A549 treated with Mapracorat at 1 μM for 4 hours (cell line): ENCODE measurements around the gene ARL9. TPM values are rescaled to one million over a fixed set of nuclear protein-coding genes. Genes with fewer than 3 reads are reported as not detected.

Source experiments
- total RNA-seq: library from RNA; stranded (reverse); fragments of 200-300 nt; extraction: Qiagen RNA extraction; gene quantifications from 5 replicates; pipeline ENCODE4 v1.2.3, GENCODE V29; 2022

Gene ARL9, protein sequence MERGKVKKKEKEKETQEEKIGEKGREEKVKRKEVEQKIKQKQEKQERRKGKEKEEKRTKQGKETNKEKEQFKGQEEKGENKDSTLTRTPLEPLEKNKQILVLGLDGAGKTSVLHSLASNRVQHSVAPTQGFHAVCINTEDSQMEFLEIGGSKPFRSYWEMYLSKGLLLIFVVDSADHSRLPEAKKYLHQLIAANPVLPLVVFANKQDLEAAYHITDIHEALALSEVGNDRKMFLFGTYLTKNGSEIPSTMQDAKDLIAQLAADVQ
- not detected in 5 replicates for total RNA-seq

DNA sequence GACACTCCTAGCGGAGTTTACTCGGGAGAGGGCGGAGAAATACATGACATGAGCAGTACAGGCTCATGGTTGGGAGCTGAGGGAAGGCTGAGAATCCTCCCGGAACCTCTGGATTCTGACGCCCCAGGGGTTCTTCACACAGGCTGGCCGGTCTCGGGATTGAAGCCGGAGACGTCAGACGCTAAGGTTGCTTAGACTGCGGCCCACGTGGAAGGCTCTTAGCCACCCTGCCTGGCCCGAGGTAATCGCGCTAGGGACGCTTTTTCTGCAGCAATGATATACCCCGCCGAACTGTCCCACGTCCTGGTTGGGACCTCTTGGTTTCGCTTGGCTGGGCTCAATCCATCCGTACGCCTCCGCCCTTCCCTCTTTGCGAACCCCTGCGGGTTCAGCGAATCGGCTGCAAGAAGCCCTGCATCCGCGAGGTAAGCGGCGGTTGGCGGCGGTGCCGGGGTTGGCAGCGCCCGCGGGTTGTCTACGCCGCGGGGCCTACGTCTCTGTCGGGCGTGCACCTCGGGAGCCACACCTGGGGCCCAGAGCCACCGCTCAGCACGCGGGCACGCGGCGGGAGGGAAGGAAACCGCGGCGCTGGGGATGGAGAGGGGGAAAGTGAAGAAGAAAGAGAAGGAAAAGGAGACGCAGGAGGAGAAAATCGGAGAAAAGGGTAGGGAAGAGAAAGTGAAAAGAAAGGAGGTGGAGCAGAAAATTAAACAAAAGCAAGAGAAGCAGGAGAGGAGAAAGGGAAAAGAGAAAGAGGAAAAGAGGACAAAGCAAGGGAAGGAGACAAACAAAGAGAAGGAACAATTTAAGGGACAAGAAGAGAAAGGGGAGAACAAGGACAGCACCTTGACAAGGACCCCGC lies at the start of gene ARL9:
Gene ARL9, plus strand, starts transcription at position 523 of the 862 bp plus-strand sequence. Its CDS starts 72 bp downstream, at position 595.

DNA sequence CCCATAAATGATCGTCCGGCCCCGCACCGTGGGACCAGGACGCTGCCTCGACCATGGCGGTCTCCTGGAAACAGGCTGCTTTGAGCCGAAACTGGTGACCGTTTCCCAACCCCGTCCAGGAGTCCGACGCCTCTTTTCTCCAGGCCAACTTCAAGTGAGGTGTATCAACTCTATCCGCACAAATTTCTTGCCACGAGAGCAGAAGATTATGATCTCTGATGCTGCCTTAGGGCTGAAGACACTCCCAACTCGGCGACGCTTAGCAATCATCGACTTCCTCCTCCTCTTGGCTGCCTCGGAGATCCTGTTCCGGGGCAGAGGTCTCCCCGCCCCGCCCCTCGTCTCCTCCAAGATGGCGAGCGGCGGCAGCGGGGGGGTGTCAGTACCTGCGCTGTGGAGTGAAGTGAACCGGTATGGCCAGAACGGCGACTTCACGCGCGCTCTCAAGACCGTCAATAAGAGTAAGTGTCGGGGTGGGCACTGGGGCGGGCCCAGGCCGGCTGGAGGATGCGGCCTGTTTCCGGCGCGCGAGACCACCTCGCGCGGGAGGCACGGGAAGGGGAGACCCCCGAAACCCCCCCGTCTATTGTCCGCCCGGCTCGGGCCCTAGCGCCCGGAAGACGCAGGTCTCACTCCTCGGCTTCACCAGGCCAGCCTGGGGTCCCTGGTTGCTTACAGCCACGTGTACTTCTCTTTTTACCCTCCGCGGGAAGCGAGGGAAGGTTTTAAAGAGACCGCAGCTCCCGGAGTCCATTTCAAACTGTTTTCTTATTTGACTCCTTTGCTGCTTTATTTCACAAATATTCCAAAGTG lies 38.1 kb upstream of the ARL9 start, which contains the start of gene SRP72:
Gene SRP72, plus strand, starts transcription at position 334 of the 813 bp plus-strand sequence. Its CDS starts 19 bp downstream, at position 353.

Other genes with a start within 250 kb of the ARL9 start
- 2.6 to 3.5 TPM (median 2.8 TPM) in 5 replicates for gene AASDH, start 118.3 kb upstream of the ARL9 start, total RNA-seq
- gene PPAT, start 70.2 kb upstream of the ARL9 start, total RNA-seq = 14.9 to 18.5 TPM (median 15.8 TPM) in 5 replicates
- gene PAICS, start 69.5 kb upstream of the ARL9 start, total RNA-seq = 122 to 141 TPM (median 132 TPM) in 5 replicates
- gene SRP72, start 38.2 kb upstream of the ARL9 start, total RNA-seq = 42.9 to 53.8 TPM (median 52.4 TPM) in 5 replicates
- gene HOPX, start 175.5 kb downstream of the ARL9 start, total RNA-seq = not detected in 5 replicates